ENCODE data around the gene ZNF787. TPM values are rescaled to one million over a fixed set of nuclear protein-coding genes. Genes with fewer than 3 reads are reported as not detected.

ZNF787 gene
- total and polyA plus RNA-seq, 10 of the 15 experiments (the other 5 are each of a cell fraction or from before 2014, with no cell fraction given), result 0.23 to 39.9 (median 4.1) TPM

DNA sequence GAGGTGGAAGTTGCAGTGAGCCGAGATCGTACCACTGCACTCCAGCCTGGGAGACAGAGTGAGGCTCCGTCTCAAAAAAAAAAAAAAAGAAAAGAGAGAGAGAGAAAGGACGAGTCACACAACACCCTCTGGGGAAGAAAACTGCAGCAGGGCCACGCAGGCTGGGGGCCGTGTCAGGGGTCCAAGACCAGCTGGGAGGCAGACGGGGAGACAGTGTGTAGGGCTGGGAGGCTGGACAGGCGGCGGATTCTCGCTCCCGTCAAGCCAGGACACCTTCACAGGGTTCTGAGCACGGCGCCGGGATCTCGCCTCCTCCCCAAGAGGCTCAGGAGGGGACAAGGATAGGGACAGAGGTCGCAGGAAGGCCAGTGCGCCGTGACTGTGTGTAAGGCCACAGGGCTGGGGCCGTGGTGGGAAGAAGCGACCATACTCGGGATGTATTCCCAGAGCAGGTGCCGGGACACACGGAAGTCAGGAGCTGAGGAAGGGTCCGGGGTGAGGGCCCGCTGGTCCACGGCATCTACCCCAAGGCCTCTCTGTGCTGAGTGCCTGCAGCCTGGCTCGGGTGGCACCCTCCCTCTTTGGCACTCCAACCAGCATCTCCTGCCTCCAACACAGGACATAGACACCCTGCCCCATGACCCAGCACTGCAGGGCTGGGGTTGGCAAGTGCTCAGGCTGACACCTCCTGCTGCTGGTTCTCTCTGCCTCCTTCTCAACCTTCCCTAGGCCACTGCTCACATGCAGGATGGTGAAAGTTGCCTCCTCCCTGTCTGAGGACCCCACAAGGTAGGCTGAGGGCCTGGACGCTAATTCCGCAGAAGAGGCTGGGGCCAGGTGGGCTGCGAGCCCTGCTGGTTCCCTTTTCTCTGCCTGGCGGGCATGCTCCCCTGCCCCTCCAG, 21.2 kb downstream of the ZNF787 start (continued):
- TF ChIP-seq BMI1 (IDR thresholded peaks at IDR 0.05; ENCODE audit: borderline replicate concordance), result no peak

DNA sequence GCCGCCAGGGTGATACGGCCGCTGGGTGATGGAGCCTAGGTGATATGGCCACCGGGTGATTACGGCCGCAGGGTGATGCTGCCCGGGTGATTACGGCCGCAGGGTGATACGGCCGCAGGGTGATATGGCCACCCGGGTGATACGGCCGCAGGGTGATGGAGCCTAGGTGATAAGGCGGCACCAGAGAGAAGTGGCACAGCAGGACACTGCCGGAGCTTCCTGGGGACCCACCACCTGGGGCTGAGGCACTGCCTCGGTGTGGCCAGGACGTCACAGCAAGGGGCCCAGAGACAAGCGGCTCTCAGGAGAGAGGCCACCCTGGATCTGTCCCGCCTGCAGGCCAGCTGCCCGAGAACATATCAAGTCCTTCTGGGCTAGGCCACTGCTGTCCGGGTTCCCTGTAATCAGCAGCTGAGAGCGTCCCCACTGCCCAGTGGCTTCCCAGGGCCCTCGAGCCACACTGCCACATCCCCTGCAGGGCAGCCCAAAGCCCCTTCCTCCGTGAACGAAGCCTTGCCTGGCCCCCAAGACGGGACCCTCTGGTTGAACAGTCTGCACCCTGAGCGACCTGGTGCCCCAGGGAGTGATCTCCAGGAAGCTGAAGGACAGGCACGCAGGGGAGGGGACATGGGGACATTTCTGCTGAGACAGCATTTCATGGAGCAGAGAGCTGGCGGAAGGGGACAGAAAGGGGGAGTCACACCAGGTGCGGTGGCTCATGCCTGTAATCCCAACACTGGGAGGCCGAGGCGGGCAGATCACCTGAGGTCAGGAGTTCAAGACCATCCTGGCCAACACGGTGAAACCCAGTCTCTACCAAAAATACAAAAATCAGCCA, 22.1 kb downstream of the ZNF787 start:
- Histone ChIP-seq H3K36me3 (ENCODE audit: control insufficient read depth in 2 of 2, insufficient read depth in 2 of 2, low read length in 1 of 2) (peaks cover 3 to 28% of the 10 kb centered on the region in 2 experiments; a peak in 3 of 4 replicates), H3K27me3 (replicated peaks in 1 of 2; ENCODE audit: control insufficient read depth in 2 of 2, insufficient read depth in 2 of 2, low read length in 1 of 2) (no peaks in the 10 kb centered on the region), H3K4me1 (ENCODE audit: control insufficient read depth, insufficient read depth, low read length) (no peaks in the 10 kb centered on the region), H4K20me1 (ENCODE audit: control insufficient read depth, insufficient read depth) (no peaks in the 10 kb centered on the region), H3K4me3 (no peak overlapping the region), H3K9ac (ENCODE audit: control insufficient read depth, insufficient read depth, low read length) (no peak overlapping the region), H3K27ac (ENCODE audit: control insufficient read depth, insufficient read depth) (no peak overlapping the region), H3K79me2 (ENCODE audit: control insufficient read depth, insufficient read depth, low read length) (no peaks in the 10 kb centered on the region; the same call in none of the 2 replicates), H2AFZ (ENCODE audit: control insufficient read depth, low read depth, low read length) (no peak overlapping the region), H3K9me3 (replicated peaks; ENCODE audit: control insufficient read depth, insufficient read depth, low read length) (no peaks in the 10 kb centered on the region; the same call in 2 of the 3 replicates), H3K4me2 (ENCODE audit: control insufficient read depth, insufficient read depth) (no peak overlapping the region)
- ATAC-seq, result no peak
- POLR2A ChIA-PET, result no interaction called here
- SMC1A ChIA-PET (ENCODE audit: uncharacterized antibody, unreplicated experiment), result no interaction called here
- FAIRE-seq, result no peak
- TF ChIP-seq IKZF2 (IDR thresholded peaks at IDR 0.05), result no peak
- TF ChIP-seq, protein P1, sequence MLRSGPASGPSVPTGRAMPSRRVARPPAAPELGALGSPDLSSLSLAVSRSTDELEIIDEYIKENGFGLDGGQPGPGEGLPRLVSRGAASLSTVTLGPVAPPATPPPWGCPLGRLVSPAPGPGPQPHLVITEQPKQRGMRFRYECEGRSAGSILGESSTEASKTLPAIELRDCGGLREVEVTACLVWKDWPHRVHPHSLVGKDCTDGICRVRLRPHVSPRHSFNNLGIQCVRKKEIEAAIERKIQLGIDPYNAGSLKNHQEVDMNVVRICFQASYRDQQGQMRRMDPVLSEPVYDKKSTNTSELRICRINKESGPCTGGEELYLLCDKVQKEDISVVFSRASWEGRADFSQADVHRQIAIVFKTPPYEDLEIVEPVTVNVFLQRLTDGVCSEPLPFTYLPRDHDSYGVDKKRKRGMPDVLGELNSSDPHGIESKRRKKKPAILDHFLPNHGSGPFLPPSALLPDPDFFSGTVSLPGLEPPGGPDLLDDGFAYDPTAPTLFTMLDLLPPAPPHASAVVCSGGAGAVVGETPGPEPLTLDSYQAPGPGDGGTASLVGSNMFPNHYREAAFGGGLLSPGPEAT (IDR thresholded peaks at IDR 0.05; ENCODE audit: low read depth), result no peak
- TF ChIP-seq, protein P2, sequence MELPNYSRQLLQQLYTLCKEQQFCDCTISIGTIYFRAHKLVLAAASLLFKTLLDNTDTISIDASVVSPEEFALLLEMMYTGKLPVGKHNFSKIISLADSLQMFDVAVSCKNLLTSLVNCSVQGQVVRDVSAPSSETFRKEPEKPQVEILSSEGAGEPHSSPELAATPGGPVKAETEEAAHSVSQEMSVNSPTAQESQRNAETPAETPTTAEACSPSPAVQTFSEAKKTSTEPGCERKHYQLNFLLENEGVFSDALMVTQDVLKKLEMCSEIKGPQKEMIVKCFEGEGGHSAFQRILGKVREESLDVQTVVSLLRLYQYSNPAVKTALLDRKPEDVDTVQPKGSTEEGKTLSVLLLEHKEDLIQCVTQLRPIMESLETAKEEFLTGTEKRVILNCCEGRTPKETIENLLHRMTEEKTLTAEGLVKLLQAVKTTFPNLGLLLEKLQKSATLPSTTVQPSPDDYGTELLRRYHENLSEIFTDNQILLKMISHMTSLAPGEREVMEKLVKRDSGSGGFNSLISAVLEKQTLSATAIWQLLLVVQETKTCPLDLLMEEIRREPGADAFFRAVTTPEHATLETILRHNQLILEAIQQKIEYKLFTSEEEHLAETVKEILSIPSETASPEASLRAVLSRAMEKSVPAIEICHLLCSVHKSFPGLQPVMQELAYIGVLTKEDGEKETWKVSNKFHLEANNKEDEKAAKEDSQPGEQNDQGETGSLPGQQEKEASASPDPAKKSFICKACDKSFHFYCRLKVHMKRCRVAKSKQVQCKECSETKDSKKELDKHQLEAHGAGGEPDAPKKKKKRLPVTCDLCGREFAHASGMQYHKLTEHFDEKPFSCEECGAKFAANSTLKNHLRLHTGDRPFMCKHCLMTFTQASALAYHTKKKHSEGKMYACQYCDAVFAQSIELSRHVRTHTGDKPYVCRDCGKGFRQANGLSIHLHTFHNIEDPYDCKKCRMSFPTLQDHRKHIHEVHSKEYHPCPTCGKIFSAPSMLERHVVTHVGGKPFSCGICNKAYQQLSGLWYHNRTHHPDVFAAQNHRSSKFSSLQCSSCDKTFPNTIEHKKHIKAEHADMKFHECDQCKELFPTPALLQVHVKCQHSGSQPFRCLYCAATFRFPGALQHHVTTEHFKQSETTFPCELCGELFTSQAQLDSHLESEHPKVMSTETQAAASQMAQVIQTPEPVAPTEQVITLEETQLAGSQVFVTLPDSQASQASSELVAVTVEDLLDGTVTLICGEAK (IDR thresholded peaks at IDR 0.05; ENCODE audit: borderline replicate concordance), result no peak
- TF ChIP-seq, protein P3, sequence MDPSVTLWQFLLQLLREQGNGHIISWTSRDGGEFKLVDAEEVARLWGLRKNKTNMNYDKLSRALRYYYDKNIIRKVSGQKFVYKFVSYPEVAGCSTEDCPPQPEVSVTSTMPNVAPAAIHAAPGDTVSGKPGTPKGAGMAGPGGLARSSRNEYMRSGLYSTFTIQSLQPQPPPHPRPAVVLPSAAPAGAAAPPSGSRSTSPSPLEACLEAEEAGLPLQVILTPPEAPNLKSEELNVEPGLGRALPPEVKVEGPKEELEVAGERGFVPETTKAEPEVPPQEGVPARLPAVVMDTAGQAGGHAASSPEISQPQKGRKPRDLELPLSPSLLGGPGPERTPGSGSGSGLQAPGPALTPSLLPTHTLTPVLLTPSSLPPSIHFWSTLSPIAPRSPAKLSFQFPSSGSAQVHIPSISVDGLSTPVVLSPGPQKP (IDR thresholded peaks at IDR 0.05; ENCODE audit: low read depth, low read length), result no peak
- TF ChIP-seq, protein P4, sequence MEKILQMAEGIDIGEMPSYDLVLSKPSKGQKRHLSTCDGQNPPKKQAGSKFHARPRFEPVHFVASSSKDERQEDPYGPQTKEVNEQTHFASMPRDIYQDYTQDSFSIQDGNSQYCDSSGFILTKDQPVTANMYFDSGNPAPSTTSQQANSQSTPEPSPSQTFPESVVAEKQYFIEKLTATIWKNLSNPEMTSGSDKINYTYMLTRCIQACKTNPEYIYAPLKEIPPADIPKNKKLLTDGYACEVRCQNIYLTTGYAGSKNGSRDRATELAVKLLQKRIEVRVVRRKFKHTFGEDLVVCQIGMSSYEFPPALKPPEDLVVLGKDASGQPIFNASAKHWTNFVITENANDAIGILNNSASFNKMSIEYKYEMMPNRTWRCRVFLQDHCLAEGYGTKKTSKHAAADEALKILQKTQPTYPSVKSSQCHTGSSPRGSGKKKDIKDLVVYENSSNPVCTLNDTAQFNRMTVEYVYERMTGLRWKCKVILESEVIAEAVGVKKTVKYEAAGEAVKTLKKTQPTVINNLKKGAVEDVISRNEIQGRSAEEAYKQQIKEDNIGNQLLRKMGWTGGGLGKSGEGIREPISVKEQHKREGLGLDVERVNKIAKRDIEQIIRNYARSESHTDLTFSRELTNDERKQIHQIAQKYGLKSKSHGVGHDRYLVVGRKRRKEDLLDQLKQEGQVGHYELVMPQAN (conservative IDR thresholded peaks at IDR 0.05), result no peak
- RAD21 ChIA-PET (ENCODE audit: unreplicated experiment), result no interaction called here
- CTCF ChIA-PET, result no interaction called here
- in situ Hi-C loops (cut with MboI), result no loop called here
- no peak for DNase-seq (ENCODE audit: low read depth, low spot score)
- intact Hi-C loops (cut with micrococcal nuclease; ENCODE audit: unreplicated experiment), result no loop called here
- WGBS (ENCODE audit: insufficient coverage, insufficient replicate concordance, low lambda C conversion rate, missing lambda C conversion rate), result 95% methylated on average over 30 of the region's 34 CpGs
- BruUV-seq (replicated peaks), result no TSS peak

Data from GM12878 (cell line).